ENCODE measurements around the gene NMT2.
A peak's percentile ranks its signal among the peaks of the same experiment; 100 is the strongest.

Gene NMT2

GRCh38 chr10:15141136-15142054 is 27.1 kb downstream of the NMT2 start:
- no peak for DNase-seq (ENCODE audit: low spot score)

GRCh38 chr10:15140698-15141097 is 27.8 kb downstream of the NMT2 start:
- DNase-seq (ENCODE audit: low spot score): no peak

GRCh38 chr10:15137636-15138035 is 30.9 kb downstream of the NMT2 start:
- DNase-seq (ENCODE audit: low spot score): no peak

- no peak for DNase-seq (ENCODE audit: low spot score)
Observed at GRCh38 chr10:15137036-15137359, 31.5 kb downstream of the NMT2 start.

- no peak for DNase-seq (ENCODE audit: low spot score)
Observed at GRCh38 chr10:15136129-15137035, 32.1 kb downstream of the NMT2 start.

GRCh38 chr10:15131330-15131729 is 37.2 kb downstream of the NMT2 start:
- no peak for DNase-seq (ENCODE audit: low spot score)

GRCh38 chr10:15124908-15125307 is 43.6 kb downstream of the NMT2 start:
- DNase-seq (ENCODE audit: low spot score): no peak

GRCh38 chr10:15124190-15124589 is 44.3 kb downstream of the NMT2 start:
- no peak for DNase-seq (ENCODE audit: low spot score)

- DNase-seq (ENCODE audit: low spot score): no peak
Observed at GRCh38 chr10:15123749-15124184, 44.7 kb downstream of the NMT2 start.

GRCh38 chr10:15122477-15123030 is 45.9 kb downstream of the NMT2 start:
- no peak for DNase-seq (ENCODE audit: low spot score)

GRCh38 chr10:15121707-15122106 is 46.8 kb downstream of the NMT2 start:
- no peak for DNase-seq (ENCODE audit: low spot score)

- no peak for DNase-seq (ENCODE audit: low spot score)
Observed at GRCh38 chr10:15120523-15120922, 48.0 kb downstream of the NMT2 start.

GRCh38 chr10:15118615-15119014 is 49.9 kb downstream of the NMT2 start:
- DNase-seq (ENCODE audit: low spot score): no peak

GRCh38 chr10:15116225-15116624 is 52.3 kb downstream of the NMT2 start:
- DNase-seq (ENCODE audit: low spot score): no peak

- DNase-seq (ENCODE audit: low spot score): no peak
Observed at GRCh38 chr10:15113766-15114165, 54.7 kb downstream of the NMT2 start.

GRCh38 chr10:15112657-15113056 is 55.8 kb downstream of the NMT2 start:
- DNase-seq (ENCODE audit: low spot score): no peak

- DNase-seq (ENCODE audit: low spot score): peak; percentile 71
Observed at GRCh38 chr10:15106352-15107013, 62.0 kb downstream of the NMT2 start.

GRCh38 chr10:15103513-15103912 is 65.0 kb downstream of the NMT2 start:
- no peak for DNase-seq (ENCODE audit: low spot score)

- no peak for DNase-seq (ENCODE audit: low spot score)
Observed at GRCh38 chr10:15099886-15100285, 68.6 kb downstream of the NMT2 start.

- peak; percentile 93 for DNase-seq (ENCODE audit: low spot score)
Observed at GRCh38 chr10:15097011-15097812, 71.3 kb downstream of the NMT2 start, which contains the start of gene RPP38. RPP38 (plus strand) TSS chr10:15097355; CDS start chr10:15103315, 5,960 bp downstream.

GRCh38 chr10:15096661-15097010 is 71.9 kb downstream of the NMT2 start:
- no peak for DNase-seq (ENCODE audit: low spot score)
